ENCODE measurements around the gene ZNF317. TPM values are rescaled to one million over a fixed set of nuclear protein-coding genes. Genes with fewer than 3 reads are reported as not detected.

Gene ZNF317
- total RNA-seq, 4 donors from 2014 or later: 18.0 to 27.2 (median 21.2) TPM

DNA sequence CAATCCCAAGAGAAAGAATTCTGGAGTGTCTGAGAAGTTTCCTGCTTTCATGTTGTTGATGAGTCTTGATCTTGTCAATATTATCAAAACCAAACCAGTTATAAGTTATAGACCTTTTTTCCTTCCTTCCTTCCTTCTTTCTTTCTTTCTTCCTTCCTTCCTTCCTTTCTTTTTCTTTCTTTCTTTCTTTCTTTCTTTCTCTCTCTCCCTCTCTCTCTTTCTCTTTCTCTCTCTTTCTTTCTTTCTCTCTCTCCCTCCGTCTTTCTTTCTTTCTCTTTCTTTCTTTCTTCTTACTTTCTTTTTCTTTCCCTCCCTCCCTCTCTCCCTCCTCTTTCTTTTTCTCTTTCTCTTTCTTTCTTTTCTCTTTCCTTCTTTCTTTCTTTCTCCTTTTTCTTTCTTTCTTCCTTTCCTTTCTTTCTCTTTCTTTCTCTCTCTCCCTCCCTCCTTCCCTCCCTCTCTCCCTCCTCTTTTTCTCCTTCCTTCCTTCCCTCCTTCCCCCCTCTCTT is 13.2 kb upstream of the ZNF317 start, which contains the start of gene OR7G3:
OR7G3 (minus strand) TSS at position 51 of the 506 bp plus-strand sequence; CDS start at position 51, 0 bp downstream.
- no peak for TF ChIP-seq POLR2A (IDR thresholded peaks at IDR 0.05)
- WGBS, 2 donors: 83 to 85% methylated on average over 1 of the region's 1 CpG
- no peak within 1 kb of the TSS for H3K4me3 ChIP-seq (replicated peaks in 1 of 3)
- no peaks in the 10 kb centered on the region for H3K9me3 ChIP-seq
- H3K27me3 ChIP-seq: no peaks in the 10 kb centered on the region
- H3K4me1 ChIP-seq: no peaks in the 10 kb centered on the region
- intact Hi-C loops (cut with DNase I): no loop called here
- H3K27ac ChIP-seq: no peak within 1 kb of the TSS
- DNase-seq: no peak
- no peaks in the 10 kb centered on the region for H3K36me3 ChIP-seq

GRCh38 chr19:9128171-9128570 is 12.0 kb upstream of the ZNF317 start:
- no peak overlapping the region for H3K27ac ChIP-seq
- no peaks in the 10 kb centered on the region for H3K36me3 ChIP-seq
- no peaks in the 10 kb centered on the region for H3K4me1 ChIP-seq
- intact Hi-C loops (cut with DNase I): no loop called here
- H3K4me3 ChIP-seq (replicated peaks in 1 of 3): no peak overlapping the region
- DNase-seq: no peak
- TF ChIP-seq POLR2A (IDR thresholded peaks at IDR 0.05): no peak
- no peak for TF ChIP-seq CTCF (IDR thresholded peaks at IDR 0.05)
- WGBS, 2 donors: 75 to 83% methylated on average over 3 of the region's 3 CpGs
- no peaks in the 10 kb centered on the region for H3K27me3 ChIP-seq
- no peaks in the 10 kb centered on the region for H3K9me3 ChIP-seq

DNA sequence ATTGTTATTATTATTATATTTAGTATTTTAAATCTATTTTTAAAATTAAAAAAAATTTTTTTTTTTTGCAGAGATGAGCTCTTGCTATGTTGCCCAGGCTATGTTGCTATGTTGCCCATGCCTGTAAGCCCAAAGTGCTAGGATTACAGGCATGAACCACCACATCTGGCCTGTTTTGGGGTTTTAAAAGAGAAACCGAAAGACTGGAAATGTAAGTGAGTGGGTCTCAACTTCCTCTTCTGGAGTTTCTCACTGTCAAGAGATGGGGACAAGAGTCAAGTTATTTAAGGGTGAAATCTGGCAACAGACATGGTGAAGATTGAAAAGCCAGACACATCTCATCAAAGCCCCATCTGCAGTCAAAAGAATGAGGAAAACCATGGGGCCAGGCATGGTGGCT is 9.2 kb upstream of the ZNF317 start:
- WGBS, 2 donors: 73 to 81% methylated on average over 1 of the region's 1 CpG
- DNase-seq: no peak
- TF ChIP-seq CTCF (IDR thresholded peaks at IDR 0.05): no peak
- H3K4me3 ChIP-seq (replicated peaks in 1 of 3): no peak overlapping the region
- no peak overlapping the region for H3K27ac ChIP-seq
- no peaks in the 10 kb centered on the region for H3K9me3 ChIP-seq
- H3K27me3 ChIP-seq: no peaks in the 10 kb centered on the region
- intact Hi-C loops (cut with DNase I): loop anchor here (10.0 kb wide), 1 partner anchor 674 kb away; no protein-coding TSS in a partner anchor
- H3K4me1 ChIP-seq: no peaks in the 10 kb centered on the region
- no peaks in the 10 kb centered on the region for H3K36me3 ChIP-seq

- whole genome bisulfite sequencing, 2 donors: 62 to 67% methylated on average over 5 of the region's 5 CpGs
Observed at GRCh38 chr19:9132422-9132821, 7.8 kb upstream of the ZNF317 start.

DNA sequence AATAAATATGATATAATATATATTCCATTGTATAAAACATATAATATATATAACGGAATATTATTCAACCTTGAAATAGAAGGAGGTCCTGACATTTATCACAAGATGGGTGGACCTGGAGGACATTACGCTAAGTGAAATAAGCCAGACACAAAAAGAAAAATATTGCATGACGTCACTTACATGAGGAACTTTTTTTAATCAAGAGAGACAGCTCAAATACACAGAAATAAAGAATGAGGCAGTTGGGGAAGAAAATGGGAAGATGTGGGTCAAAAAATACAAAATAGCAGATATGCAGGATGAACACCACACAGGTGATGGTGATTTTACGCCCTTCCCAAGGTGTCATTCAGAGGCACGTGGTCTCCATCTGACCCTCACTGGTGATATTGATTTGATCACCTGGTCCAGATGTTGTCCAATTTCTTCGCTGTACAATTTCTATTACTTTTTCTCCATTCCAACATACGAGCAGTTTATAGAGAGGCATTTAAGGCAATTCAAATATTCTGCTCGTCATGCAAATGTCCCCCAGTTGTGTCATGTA is 513 bp upstream of the ZNF317 start:
- Histone ChIP-seq H3K27ac (peak overlapping the region in 2 of 3 donors; percentile 71 to 85), H3K4me1 (peaks cover 6 to 10% of the 10 kb centered on the region in 2 donors), H3K27me3 (no peaks in the 10 kb centered on the region), H3K4me3 (replicated peaks in 1 of 3) (peak overlapping the region; percentile 66 to 94 (median 88)), H3K9me3 (no peaks in the 10 kb centered on the region), H3K36me3 (no peaks in the 10 kb centered on the region)
- DNase-seq: no peak
- WGBS, 2 donors: 29 to 35% methylated on average over 8 of the region's 8 CpGs
- no peak for TF ChIP-seq CTCF (IDR thresholded peaks at IDR 0.05)
- TF ChIP-seq POLR2A (IDR thresholded peaks at IDR 0.05): no peak
- intact Hi-C loops (cut with DNase I): loop anchor here (10.0 kb wide), 1 partner anchor 665 kb away; no protein-coding TSS in a partner anchor

More at GRCh38 chr19:9132422-9132821, 7.8 kb upstream of the ZNF317 start:
- Histone ChIP-seq H3K27ac (no peak overlapping the region), H3K36me3 (no peaks in the 10 kb centered on the region), H3K4me3 (replicated peaks in 1 of 3) (no peak overlapping the region), H3K4me1 (no peaks in the 10 kb centered on the region), H3K9me3 (no peaks in the 10 kb centered on the region), H3K27me3 (no peaks in the 10 kb centered on the region)
- intact Hi-C loops (cut with DNase I): loop anchor here (10.0 kb wide), 1 partner anchor 672 kb away; no protein-coding TSS in a partner anchor
- TF ChIP-seq POLR2A (IDR thresholded peaks at IDR 0.05): no peak
- TF ChIP-seq CTCF (IDR thresholded peaks at IDR 0.05): no peak
- no peak for DNase-seq

All from thyroid gland (tissue), 4 donors.